ENCODE results near the gene STXBP5L.

Gene STXBP5L

GRCh38 chr3:120983841-120984240 lies 75.8 kb downstream of the STXBP5L start:
- no peaks in the 10 kb centered on the region for H3K9me3 ChIP-seq (ENCODE audit: low read length)
- TF ChIP-seq EZH2 (IDR thresholded peaks at IDR 0.05; ENCODE audit: borderline replicate concordance, low read length) (no peak), CTCF (IDR thresholded peaks at IDR 0.05; ENCODE audit: low read length) (no peak)
- no peak overlapping the region for H2AFZ ChIP-seq (ENCODE audit: low read length)
- no peak overlapping the region for H3K4me3 ChIP-seq (ENCODE audit: low read depth, low read length, poor library complexity, severe bottlenecking)
- H3F3A ChIP-seq (ENCODE audit: insufficient read depth, low read length) = no peaks in the 10 kb centered on the region
- no peaks in the 10 kb centered on the region for H3K27me3 ChIP-seq (ENCODE audit: insufficient read depth, low read length)
- no peaks in the 10 kb centered on the region for H3K79me2 ChIP-seq (ENCODE audit: insufficient read depth, low read length)
- H3K36me3 ChIP-seq (ENCODE audit: insufficient read depth, low read length) = no peaks in the 10 kb centered on the region
- no peak overlapping the region for H3K4me2 ChIP-seq (ENCODE audit: low read length)
- no peak overlapping the region for H3K9ac ChIP-seq (ENCODE audit: low read length)
- H3K4me1 ChIP-seq (ENCODE audit: insufficient read depth, low read length, severe bottlenecking) = no peaks in the 10 kb centered on the region
- no peaks in the 10 kb centered on the region for H4K20me1 ChIP-seq (ENCODE audit: insufficient read depth, low read length)
- H3K9me2 ChIP-seq (ENCODE audit: low read depth, low read length) = no peaks in the 10 kb centered on the region
- H3K27ac ChIP-seq (ENCODE audit: low read depth, low read length, poor library complexity, severe bottlenecking) = no peak overlapping the region

- no peak overlapping the region for H3K4me3 ChIP-seq (ENCODE audit: low read depth, low read length, poor library complexity, severe bottlenecking)
- no peaks in the 10 kb centered on the region for H3K27me3 ChIP-seq (ENCODE audit: insufficient read depth, low read length)
- H4K20me1 ChIP-seq (ENCODE audit: insufficient read depth, low read length) = no peaks in the 10 kb centered on the region
- H3K36me3 ChIP-seq (ENCODE audit: insufficient read depth, low read length) = no peaks in the 10 kb centered on the region
- H3K27ac ChIP-seq (ENCODE audit: low read depth, low read length, poor library complexity, severe bottlenecking) = no peak overlapping the region
- no peak overlapping the region for H3K4me2 ChIP-seq (ENCODE audit: low read length)
- no peaks in the 10 kb centered on the region for H3K9me3 ChIP-seq (ENCODE audit: low read length)
- no peaks in the 10 kb centered on the region for H3K9me2 ChIP-seq (ENCODE audit: low read depth, low read length)
- no peaks in the 10 kb centered on the region for H3K79me2 ChIP-seq (ENCODE audit: insufficient read depth, low read length)
- H2AFZ ChIP-seq (ENCODE audit: low read length) = no peak overlapping the region
- H3K4me1 ChIP-seq (ENCODE audit: insufficient read depth, low read length, severe bottlenecking) = no peaks in the 10 kb centered on the region
- no peaks in the 10 kb centered on the region for H3F3A ChIP-seq (ENCODE audit: insufficient read depth, low read length)
- TF ChIP-seq CTCF (IDR thresholded peaks at IDR 0.05; ENCODE audit: low read length) (no peak), EZH2 (IDR thresholded peaks at IDR 0.05; ENCODE audit: borderline replicate concordance, low read length) (no peak)
- no peak overlapping the region for H3K9ac ChIP-seq (ENCODE audit: low read length)
Observed at GRCh38 chr3:120985242-120985641, 77.2 kb downstream of the STXBP5L start.

- Histone ChIP-seq H3K9ac (ENCODE audit: low read length) (no peak overlapping the region), H3K27ac (ENCODE audit: low read depth, low read length, poor library complexity, severe bottlenecking) (no peak overlapping the region), H3K79me2 (ENCODE audit: insufficient read depth, low read length) (no peaks in the 10 kb centered on the region), H2AFZ (ENCODE audit: low read length) (no peak overlapping the region), H3K4me1 (ENCODE audit: insufficient read depth, low read length, severe bottlenecking) (no peaks in the 10 kb centered on the region), H3K27me3 (ENCODE audit: insufficient read depth, low read length) (no peaks in the 10 kb centered on the region), H3K9me3 (ENCODE audit: low read length) (no peaks in the 10 kb centered on the region), H3K36me3 (ENCODE audit: insufficient read depth, low read length) (no peaks in the 10 kb centered on the region), H3K9me2 (ENCODE audit: low read depth, low read length) (no peaks in the 10 kb centered on the region), H4K20me1 (ENCODE audit: insufficient read depth, low read length) (no peaks in the 10 kb centered on the region), H3K4me3 (ENCODE audit: low read depth, low read length, poor library complexity, severe bottlenecking) (no peak overlapping the region), H3K4me2 (ENCODE audit: low read length) (no peak overlapping the region), H3F3A (ENCODE audit: insufficient read depth, low read length) (no peaks in the 10 kb centered on the region)
- no peak for TF ChIP-seq EZH2 (IDR thresholded peaks at IDR 0.05; ENCODE audit: borderline replicate concordance, low read length)
- no peak for TF ChIP-seq CTCF (IDR thresholded peaks at IDR 0.05; ENCODE audit: low read length)
Observed at GRCh38 chr3:120988994-120989393, 81.0 kb downstream of the STXBP5L start.
